Frontal cortex (tissue), 1 donor: Measurements from ENCODE around the gene METTL2B. TPM values are rescaled to one million over a fixed set of nuclear protein-coding genes. Genes with fewer than 3 reads are reported as not detected.

Experiments
- small RNA-seq: library from RNA; depleted of rRNA; stranded (forward); fragments of <200 nt; gene quantifications from one replicate; pipeline ENCODE3, GENCODE V24; 2014
- total RNA-seq: library from RNA; depleted of rRNA; stranded (reverse); fragments of >200 nt; gene quantifications from one replicate; pipeline ENCODE4 v1.2.3, GENCODE V29; 2014

Gene METTL2B
- total RNA-seq, 1 donor from 2014 or later = 37.9 TPM

Small RNAs within 50 kb of the gene (small RNA-seq; reads per million reads assigned to genes)
- gene AC010655.1 = not detected
- gene AC010655.2 = not detected
- not detected for gene RF00017
- not detected for gene RNU7-54P

Other genes with a start within 250 kb of the METTL2B start
- gene LEP, start 235.5 kb upstream of the METTL2B start, total RNA-seq = not detected
- gene RBM28, start 132.8 kb upstream of the METTL2B start, total RNA-seq = 16.3 TPM
- gene PRRT4, start 115.1 kb upstream of the METTL2B start, total RNA-seq = 3.3 TPM
- 26.5 TPM for gene IMPDH1, start 66.8 kb upstream of the METTL2B start, total RNA-seq
- 26.9 TPM for gene HILPDA, start 20.9 kb upstream of the METTL2B start, total RNA-seq
- gene GARIN1A, start 195.5 kb downstream of the METTL2B start, total RNA-seq = 0.82 TPM